Measurements from ENCODE around the gene GBX2.

DNA sequence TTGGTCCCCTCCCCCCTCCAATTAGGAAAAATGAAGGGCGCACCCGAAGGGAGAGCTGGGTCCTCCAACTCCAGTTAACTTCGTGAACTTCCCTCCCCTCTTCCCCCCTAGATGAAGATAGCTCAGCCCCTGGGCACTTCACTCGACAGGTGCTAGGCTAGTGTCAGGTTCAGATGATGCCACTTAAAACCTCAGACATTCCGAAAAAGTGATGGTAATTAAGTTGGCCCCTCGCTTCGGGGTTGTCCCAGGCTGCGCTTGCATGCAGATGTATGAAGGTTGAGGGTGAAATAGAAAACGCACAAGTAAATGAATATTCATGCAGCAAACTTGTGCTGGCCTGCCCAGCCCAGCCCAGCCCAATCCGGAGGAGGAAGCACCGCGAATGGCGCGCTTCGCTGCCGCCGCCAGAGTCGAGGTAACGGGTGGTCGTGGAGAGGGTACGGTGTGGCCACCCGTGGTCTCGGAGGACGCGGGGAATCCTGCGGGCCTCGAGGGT is 3.0 kb upstream of the GBX2 start:
- TF ChIP-seq FOXA1 (IDR thresholded peaks at IDR 0.05) (no peak), ELF4 (IDR thresholded peaks at IDR 0.05) (no peak), NFRKB (IDR thresholded peaks at IDR 0.05) (no peak), HDGF (IDR thresholded peaks at IDR 0.05; ENCODE audit: borderline replicate concordance) (no peak), L3MBTL2 (conservative IDR thresholded peaks at IDR 0.05) (no peak), TARDBP (IDR thresholded peaks at IDR 0.05) (no peak), BHLHE40 (IDR thresholded peaks at IDR 0.05; ENCODE audit: borderline replicate concordance) (no peak), ARNT (IDR thresholded peaks at IDR 0.05) (no peak), LEF1 (IDR thresholded peaks at IDR 0.05; ENCODE audit: borderline replicate concordance) (no peak), SP1 (IDR thresholded peaks at IDR 0.05) (no peak)
- TF ChIP-seq, protein P1, sequence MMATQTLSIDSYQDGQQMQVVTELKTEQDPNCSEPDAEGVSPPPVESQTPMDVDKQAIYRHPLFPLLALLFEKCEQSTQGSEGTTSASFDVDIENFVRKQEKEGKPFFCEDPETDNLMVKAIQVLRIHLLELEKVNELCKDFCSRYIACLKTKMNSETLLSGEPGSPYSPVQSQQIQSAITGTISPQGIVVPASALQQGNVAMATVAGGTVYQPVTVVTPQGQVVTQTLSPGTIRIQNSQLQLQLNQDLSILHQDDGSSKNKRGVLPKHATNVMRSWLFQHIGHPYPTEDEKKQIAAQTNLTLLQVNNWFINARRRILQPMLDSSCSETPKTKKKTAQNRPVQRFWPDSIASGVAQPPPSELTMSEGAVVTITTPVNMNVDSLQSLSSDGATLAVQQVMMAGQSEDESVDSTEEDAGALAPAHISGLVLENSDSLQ (IDR thresholded peaks at IDR 0.05) = no peak

Data from HEK293T (cell line).